Measurements from ENCODE around the gene PRDX5.

Gene PRDX5

GRCh38 chr11:64304316-64305072, 13.4 kb upstream of the PRDX5 start (continued):
- no peak for TF ChIP-seq ZNF202 (tag by site-specific recombination; IDR thresholded peaks at IDR 0.05; ENCODE audit: borderline replicate concordance)
- TF ChIP-seq SETDB1 (IDR thresholded peaks at IDR 0.05; ENCODE audit: insufficient read length, low read length): no peak
- TF ChIP-seq, protein P1, sequence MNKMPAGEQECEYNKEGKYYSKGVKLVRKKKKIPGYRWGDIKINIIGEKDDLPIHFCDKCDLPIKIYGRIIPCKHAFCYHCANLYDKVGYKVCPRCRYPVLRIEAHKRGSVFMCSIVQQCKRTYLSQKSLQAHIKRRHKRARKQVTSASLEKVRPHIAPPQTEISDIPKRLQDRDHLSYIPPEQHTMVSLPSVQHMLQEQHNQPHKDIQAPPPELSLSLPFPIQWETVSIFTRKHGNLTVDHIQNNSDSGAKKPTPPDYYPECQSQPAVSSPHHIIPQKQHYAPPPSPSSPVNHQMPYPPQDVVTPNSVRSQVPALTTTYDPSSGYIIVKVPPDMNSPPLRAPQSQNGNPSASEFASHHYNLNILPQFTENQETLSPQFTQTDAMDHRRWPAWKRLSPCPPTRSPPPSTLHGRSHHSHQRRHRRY (tag by site-specific recombination; IDR thresholded peaks at IDR 0.05): no peak
- peak; percentile 26; the same call in 1 of the 2 replicates for TF ChIP-seq KLF8 (tag by site-specific recombination; IDR thresholded peaks at IDR 0.05)
- no peak for TF ChIP-seq ZNF311 (tag by site-specific recombination; IDR thresholded peaks at IDR 0.05; ENCODE audit: borderline replicate concordance)
- TF ChIP-seq ZBTB17 (tag by site-specific recombination; IDR thresholded peaks at IDR 0.05): peak; percentile 93
- TF ChIP-seq ZBTB20 (tag by site-specific recombination; IDR thresholded peaks at IDR 0.05): peak; percentile 46; the same call in 1 of the 2 replicates
- TF ChIP-seq YY1 (tag by site-specific recombination; IDR thresholded peaks at IDR 0.05): no peak
- TF ChIP-seq ZBTB44 (tag by site-specific recombination; IDR thresholded peaks at IDR 0.05): no peak
- TF ChIP-seq SP2 (tag by site-specific recombination; IDR thresholded peaks at IDR 0.05): 0 out of 2 replicates have a peak, but pooled peaks have one; percentile 15
- TF ChIP-seq TCF7L2 (IDR thresholded peaks at IDR 0.05; ENCODE audit: borderline replicate concordance, low read depth, low read length): no peak
- no peak for TF ChIP-seq SCRT1 (tag by site-specific recombination; IDR thresholded peaks at IDR 0.05; ENCODE audit: borderline replicate concordance)
- no peak for TF ChIP-seq ZNF561 (tag by site-specific recombination; IDR thresholded peaks at IDR 0.05; ENCODE audit: borderline replicate concordance)
- TF ChIP-seq, protein P2, sequence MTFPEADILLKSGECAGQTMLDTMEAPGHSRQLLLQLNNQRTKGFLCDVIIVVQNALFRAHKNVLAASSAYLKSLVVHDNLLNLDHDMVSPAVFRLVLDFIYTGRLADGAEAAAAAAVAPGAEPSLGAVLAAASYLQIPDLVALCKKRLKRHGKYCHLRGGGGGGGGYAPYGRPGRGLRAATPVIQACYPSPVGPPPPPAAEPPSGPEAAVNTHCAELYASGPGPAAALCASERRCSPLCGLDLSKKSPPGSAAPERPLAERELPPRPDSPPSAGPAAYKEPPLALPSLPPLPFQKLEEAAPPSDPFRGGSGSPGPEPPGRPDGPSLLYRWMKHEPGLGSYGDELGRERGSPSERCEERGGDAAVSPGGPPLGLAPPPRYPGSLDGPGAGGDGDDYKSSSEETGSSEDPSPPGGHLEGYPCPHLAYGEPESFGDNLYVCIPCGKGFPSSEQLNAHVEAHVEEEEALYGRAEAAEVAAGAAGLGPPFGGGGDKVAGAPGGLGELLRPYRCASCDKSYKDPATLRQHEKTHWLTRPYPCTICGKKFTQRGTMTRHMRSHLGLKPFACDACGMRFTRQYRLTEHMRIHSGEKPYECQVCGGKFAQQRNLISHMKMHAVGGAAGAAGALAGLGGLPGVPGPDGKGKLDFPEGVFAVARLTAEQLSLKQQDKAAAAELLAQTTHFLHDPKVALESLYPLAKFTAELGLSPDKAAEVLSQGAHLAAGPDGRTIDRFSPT (tag by site-specific recombination; IDR thresholded peaks at IDR 0.05): peak; percentile 70; the same call in 1 of the 2 replicates
- TF ChIP-seq HOXC10 (CRISPR knock-in tag; IDR thresholded peaks at IDR 0.05): no peak
- TF ChIP-seq, protein P3, sequence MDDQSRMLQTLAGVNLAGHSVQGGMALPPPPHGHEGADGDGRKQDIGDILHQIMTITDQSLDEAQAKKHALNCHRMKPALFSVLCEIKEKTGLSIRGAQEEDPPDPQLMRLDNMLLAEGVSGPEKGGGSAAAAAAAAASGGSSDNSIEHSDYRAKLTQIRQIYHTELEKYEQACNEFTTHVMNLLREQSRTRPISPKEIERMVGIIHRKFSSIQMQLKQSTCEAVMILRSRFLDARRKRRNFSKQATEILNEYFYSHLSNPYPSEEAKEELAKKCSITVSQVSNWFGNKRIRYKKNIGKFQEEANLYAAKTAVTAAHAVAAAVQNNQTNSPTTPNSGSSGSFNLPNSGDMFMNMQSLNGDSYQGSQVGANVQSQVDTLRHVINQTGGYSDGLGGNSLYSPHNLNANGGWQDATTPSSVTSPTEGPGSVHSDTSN (CRISPR knock-in tag; IDR thresholded peaks at IDR 0.05): no peak
- TF ChIP-seq ZNF518A (tag by site-specific recombination; conservative IDR thresholded peaks at IDR 0.05; ENCODE audit: low read depth): no peak
- TF ChIP-seq BCL6B (tag by site-specific recombination; IDR thresholded peaks at IDR 0.05): peak; percentile 85
- TF ChIP-seq ZNF544 (tag by site-specific recombination; IDR thresholded peaks at IDR 0.05): no peak
- TF ChIP-seq, protein P4, sequence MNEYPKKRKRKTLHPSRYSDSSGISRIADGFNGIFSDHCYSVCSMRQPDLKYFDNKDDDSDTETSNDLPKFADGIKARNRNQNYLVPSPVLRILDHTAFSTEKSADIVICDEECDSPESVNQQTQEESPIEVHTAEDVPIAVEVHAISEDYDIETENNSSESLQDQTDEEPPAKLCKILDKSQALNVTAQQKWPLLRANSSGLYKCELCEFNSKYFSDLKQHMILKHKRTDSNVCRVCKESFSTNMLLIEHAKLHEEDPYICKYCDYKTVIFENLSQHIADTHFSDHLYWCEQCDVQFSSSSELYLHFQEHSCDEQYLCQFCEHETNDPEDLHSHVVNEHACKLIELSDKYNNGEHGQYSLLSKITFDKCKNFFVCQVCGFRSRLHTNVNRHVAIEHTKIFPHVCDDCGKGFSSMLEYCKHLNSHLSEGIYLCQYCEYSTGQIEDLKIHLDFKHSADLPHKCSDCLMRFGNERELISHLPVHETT (tag by site-specific recombination; IDR thresholded peaks at IDR 0.05): no peak
- no peak for TF ChIP-seq ZNF707 (tag by site-specific recombination; IDR thresholded peaks at IDR 0.05)
- no peak for TF ChIP-seq ZNF404 (tag by site-specific recombination; IDR thresholded peaks at IDR 0.05)
- TF ChIP-seq ZNF155 (tag by site-specific recombination; IDR thresholded peaks at IDR 0.05): no peak
- no peak for TF ChIP-seq KLF16 (tag by site-specific recombination; IDR thresholded peaks at IDR 0.05)
- no peak for TF ChIP-seq ZNF302 (tag by site-specific recombination; IDR thresholded peaks at IDR 0.05; ENCODE audit: low read depth)
- peak; percentile 57; the same call in 1 of the 2 replicates for TF ChIP-seq IKZF3 (tag by site-specific recombination; IDR thresholded peaks at IDR 0.05)

Data from HEK293 (cell line).